Activated T-cell treated with anti-CD3 and anti-CD28 coated beads, Interleukin-2, amount 50 U/mL, for 48 hours (primary cell): ENCODE results near the gene MPZL1.
"Not testable (repeated sequence)": the region's sequence is repeated elsewhere in the genome, so short reads cannot be mapped to it uniquely, and the experiment has no call there.

ENCODE experiments used
- DNase-seq, 2 experiments: peaks; one replicate each; pipeline ENCODE4 v3.0.0-alpha.2; 2020

The MPZL1 gene

GRCh38 chr1:167719715-167720421 lies 1.9 kb upstream of the MPZL1 start:
- DNase-seq = peak in 1 of 2 experiments; percentile 23

- DNase-seq = no peak
Observed at GRCh38 chr1:167720965-167721616, 691 bp upstream of the MPZL1 start.

- peak; percentile 51 to 65 for DNase-seq
Observed at GRCh38 chr1:167722152-167722869, 529 bp downstream of the MPZL1 start.

- no peak for DNase-seq
Observed at GRCh38 chr1:167722870-167723251, 1.1 kb downstream of the MPZL1 start.

- no peak for DNase-seq
Observed at GRCh38 chr1:167723707-167724323, 2.0 kb downstream of the MPZL1 start.

- DNase-seq = no peak
Observed at GRCh38 chr1:167726008-167726407, 4.2 kb downstream of the MPZL1 start.

- no peak for DNase-seq
Observed at GRCh38 chr1:167728818-167729410, 7.1 kb downstream of the MPZL1 start.

- DNase-seq = no peak
Observed at GRCh38 chr1:167734227-167734626, 12.4 kb downstream of the MPZL1 start.

- DNase-seq = no peak
Observed at GRCh38 chr1:167734841-167735240, 13.1 kb downstream of the MPZL1 start.

GRCh38 chr1:167737169-167737568 lies 15.4 kb downstream of the MPZL1 start:
- DNase-seq = no peak

- DNase-seq = no peak
Observed at GRCh38 chr1:167738158-167738557, 16.4 kb downstream of the MPZL1 start.

GRCh38 chr1:167739752-167740151 lies 18.0 kb downstream of the MPZL1 start:
- DNase-seq = no peak

- not testable (repeated sequence) for DNase-seq
Observed at GRCh38 chr1:167741103-167741502, 19.3 kb downstream of the MPZL1 start.

GRCh38 chr1:167742392-167743057 lies 20.7 kb downstream of the MPZL1 start:
- DNase-seq = not testable (repeated sequence)

- DNase-seq = no peak
Observed at GRCh38 chr1:167744901-167745300, 23.1 kb downstream of the MPZL1 start.

- no peak for DNase-seq
Observed at GRCh38 chr1:167746013-167746672, 24.4 kb downstream of the MPZL1 start.

GRCh38 chr1:167746988-167747655 lies 25.3 kb downstream of the MPZL1 start:
- no peak for DNase-seq

- no peak for DNase-seq
Observed at GRCh38 chr1:167747988-167748387, 26.2 kb downstream of the MPZL1 start.

GRCh38 chr1:167748906-167749305 lies 27.1 kb downstream of the MPZL1 start:
- no peak for DNase-seq

GRCh38 chr1:167749741-167750140 lies 28.0 kb downstream of the MPZL1 start:
- DNase-seq = no peak

- DNase-seq = no peak
Observed at GRCh38 chr1:167750641-167751040, 28.9 kb downstream of the MPZL1 start.
